Measurements from ENCODE around the gene STAT3.

GRCh38 chr17:42317266-42317845 lies 70.9 kb downstream of the STAT3 start:
- no peak for TF ChIP-seq BACH2 (CRISPR knock-in tag; IDR thresholded peaks at IDR 0.05; ENCODE audit: borderline replicate concordance)
- no peak for TF ChIP-seq RARB (CRISPR knock-in tag; IDR thresholded peaks at IDR 0.05)
- no peak for TF ChIP-seq PPARA (CRISPR knock-in tag; IDR thresholded peaks at IDR 0.05; ENCODE audit: borderline replicate concordance)
- no peak for TF ChIP-seq CSRNP3 (CRISPR knock-in tag; IDR thresholded peaks at IDR 0.05)
- no peak for TF ChIP-seq ZNF565 (CRISPR knock-in tag; conservative IDR thresholded peaks at IDR 0.05; ENCODE audit: low read depth)
- no peak for TF ChIP-seq CREB5 (CRISPR knock-in tag; IDR thresholded peaks at IDR 0.05; ENCODE audit: low read depth)
- TF ChIP-seq TSHZ2 (CRISPR knock-in tag; IDR thresholded peaks at IDR 0.05), result no peak
- TF ChIP-seq ARNTL (CRISPR knock-in tag; IDR thresholded peaks at IDR 0.05; ENCODE audit: borderline replicate concordance, low read depth), result no peak

Data from SK-N-SH treated with all-trans-retinoic acid at 6 μM for 48 hours (cell line).